Osteocyte (in vitro differentiated cells): Measurements from ENCODE around the gene KLK2. TPM values are rescaled to one million over a fixed set of nuclear protein-coding genes. Genes with fewer than 3 reads are reported as not detected.

Source experiments
- DNase-seq: peaks from one replicate; pipeline ENCODE4 v3.0.0; 2021; ENCODE audit warnings: mixed read lengths; ENCODE audit not compliant: unreplicated experiment; ENCODE audit errors: extremely low spot score
- H3K27ac Mint-ChIP-seq: one replicate; pipeline ENCODE4 v1.8.0; 2021; ENCODE audit warnings: mild to moderate bottlenecking, mixed read lengths; ENCODE audit not compliant: unreplicated experiment
- H3K27me3 Mint-ChIP-seq: one replicate; pipeline ENCODE4 v1.8.0; 2021; ENCODE audit warnings: mixed read lengths; ENCODE audit not compliant: unreplicated experiment
- H3K36me3 Mint-ChIP-seq: one replicate; pipeline ENCODE4 v1.8.0; 2021; ENCODE audit warnings: mixed read lengths; ENCODE audit not compliant: unreplicated experiment
- H3K4me1 Mint-ChIP-seq: one replicate; pipeline ENCODE4 v1.8.0; 2021; ENCODE audit warnings: mixed read lengths; ENCODE audit not compliant: unreplicated experiment
- H3K4me3 Mint-ChIP-seq: one replicate; pipeline ENCODE4 v1.8.0; 2021; ENCODE audit warnings: mild to moderate bottlenecking, moderate library complexity, mixed read lengths; ENCODE audit not compliant: unreplicated experiment
- H3K9me3 Mint-ChIP-seq: one replicate; pipeline ENCODE4 v1.8.0; 2021; ENCODE audit warnings: mixed read lengths; ENCODE audit not compliant: unreplicated experiment
- total RNA-seq: library from RNA; stranded (reverse); gene quantifications from 2 replicates; pipeline ENCODE4 v1.2.1, GENCODE V29; 2021
- TF ChIP-seq, protein P1 (sequence below): fragments of 200-600 bp; sonication (generic); IDR thresholded peaks from 2 replicates; pipeline ENCODE4 v1.5.0; 2021; ENCODE audit warnings: antibody characterized with exemption, mild to moderate bottlenecking, moderate library complexity

Gene KLK2
- total RNA-seq, 1 donor from 2014 or later, result not detected

- TF ChIP-seq, protein P1, sequence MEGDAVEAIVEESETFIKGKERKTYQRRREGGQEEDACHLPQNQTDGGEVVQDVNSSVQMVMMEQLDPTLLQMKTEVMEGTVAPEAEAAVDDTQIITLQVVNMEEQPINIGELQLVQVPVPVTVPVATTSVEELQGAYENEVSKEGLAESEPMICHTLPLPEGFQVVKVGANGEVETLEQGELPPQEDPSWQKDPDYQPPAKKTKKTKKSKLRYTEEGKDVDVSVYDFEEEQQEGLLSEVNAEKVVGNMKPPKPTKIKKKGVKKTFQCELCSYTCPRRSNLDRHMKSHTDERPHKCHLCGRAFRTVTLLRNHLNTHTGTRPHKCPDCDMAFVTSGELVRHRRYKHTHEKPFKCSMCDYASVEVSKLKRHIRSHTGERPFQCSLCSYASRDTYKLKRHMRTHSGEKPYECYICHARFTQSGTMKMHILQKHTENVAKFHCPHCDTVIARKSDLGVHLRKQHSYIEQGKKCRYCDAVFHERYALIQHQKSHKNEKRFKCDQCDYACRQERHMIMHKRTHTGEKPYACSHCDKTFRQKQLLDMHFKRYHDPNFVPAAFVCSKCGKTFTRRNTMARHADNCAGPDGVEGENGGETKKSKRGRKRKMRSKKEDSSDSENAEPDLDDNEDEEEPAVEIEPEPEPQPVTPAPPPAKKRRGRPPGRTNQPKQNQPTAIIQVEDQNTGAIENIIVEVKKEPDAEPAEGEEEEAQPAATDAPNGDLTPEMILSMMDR, result no peak
- DNase-seq, result no peak
- Mint-ChIP-seq H3K9me3 (no peaks in the 10 kb centered on the region), H3K36me3 (no peaks in the 10 kb centered on the region), H3K4me3 (no peak overlapping the region), H3K27ac (no peak overlapping the region), H3K27me3 (no peaks in the 10 kb centered on the region), H3K4me1 (no peaks in the 10 kb centered on the region)
Measured at GRCh38 chr19:50880241-50880640, 7.0 kb downstream of the KLK2 start.

GRCh38 chr19:50882188-50882587 lies 8.9 kb downstream of the KLK2 start:
- no peaks in the 10 kb centered on the region for H3K36me3 Mint-ChIP-seq
- H3K4me3 Mint-ChIP-seq, result no peak overlapping the region
- H3K27me3 Mint-ChIP-seq, result no peaks in the 10 kb centered on the region
- no peaks in the 10 kb centered on the region for H3K9me3 Mint-ChIP-seq
- TF ChIP-seq, protein P1, result no peak
- H3K27ac Mint-ChIP-seq, result no peak overlapping the region
- no peak for DNase-seq
- H3K4me1 Mint-ChIP-seq, result no peaks in the 10 kb centered on the region

GRCh38 chr19:50889638-50890037 lies 16.4 kb downstream of the KLK2 start:
- no peak overlapping the region for H3K27ac Mint-ChIP-seq
- no peak overlapping the region for H3K4me3 Mint-ChIP-seq
- TF ChIP-seq, protein P1, result no peak

DNA sequence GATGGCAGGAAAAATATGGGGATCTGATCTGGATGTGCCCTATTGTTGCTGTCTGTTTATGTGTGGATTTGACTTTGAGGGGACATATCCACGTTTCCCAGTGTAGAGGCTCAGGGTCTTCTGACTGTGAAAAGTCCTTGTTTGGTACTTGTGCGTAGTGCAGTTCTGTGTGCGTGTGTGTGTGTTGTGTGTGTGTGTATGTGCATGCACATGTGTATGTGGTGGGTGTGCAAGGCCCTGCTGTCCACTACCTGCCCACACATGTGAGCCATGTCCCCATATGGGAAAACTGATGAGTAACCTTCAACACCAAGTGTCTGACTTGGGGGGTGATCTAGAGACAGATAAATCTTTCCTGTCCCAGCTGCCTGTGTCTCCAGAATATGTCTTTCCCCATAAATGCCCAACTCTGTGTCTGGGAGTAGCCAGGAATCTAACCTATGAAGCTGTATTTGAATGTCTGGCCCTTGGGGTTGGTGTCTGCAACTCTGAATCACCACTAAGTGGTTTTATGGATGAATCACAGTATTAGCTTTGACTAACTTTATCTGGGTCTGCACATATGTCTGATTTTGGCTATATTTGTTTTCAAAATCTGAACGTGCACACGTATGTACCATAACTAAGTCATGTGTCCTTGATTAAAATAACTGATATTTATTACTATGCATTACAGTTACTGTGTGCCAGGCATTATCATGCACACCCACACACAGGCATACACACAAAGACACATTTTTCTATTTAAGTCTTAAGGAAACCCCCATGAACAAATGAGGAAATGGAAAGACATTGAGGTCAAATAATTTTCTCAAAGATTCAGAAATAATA lies 17.4 kb downstream of the KLK2 start:
- H3K9me3 Mint-ChIP-seq, result no peaks in the 10 kb centered on the region

More at GRCh38 chr19:50889638-50890037, 16.4 kb downstream of the KLK2 start:
- Mint-ChIP-seq H3K4me1 (no peaks in the 10 kb centered on the region), H3K9me3 (no peaks in the 10 kb centered on the region), H3K27me3 (no peaks in the 10 kb centered on the region), H3K36me3 (no peaks in the 10 kb centered on the region)
- DNase-seq, result no peak

DNA sequence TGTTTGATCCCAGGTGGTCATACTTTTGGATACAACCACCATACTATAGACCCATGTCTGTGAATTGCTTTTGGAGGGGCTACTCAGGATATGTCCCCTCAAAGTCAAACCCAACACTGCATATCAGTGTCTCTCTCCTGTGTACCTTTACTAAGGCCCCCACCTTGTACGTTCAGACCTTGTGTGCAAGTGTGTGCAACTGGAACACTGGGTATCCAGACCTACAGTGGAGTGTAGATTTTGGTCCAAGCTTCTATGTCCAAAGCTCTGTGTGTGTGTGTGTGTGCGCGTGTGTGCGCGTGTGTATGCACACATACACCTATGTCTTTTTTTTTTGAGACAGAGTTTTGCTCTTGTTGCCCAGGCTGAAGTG lies 18.0 kb downstream of the KLK2 start:
- H3K27me3 Mint-ChIP-seq, result no peaks in the 10 kb centered on the region
- no peak for DNase-seq
- H3K36me3 Mint-ChIP-seq, result no peaks in the 10 kb centered on the region
- TF ChIP-seq, protein P1, result no peak
- no peak overlapping the region for H3K27ac Mint-ChIP-seq
- no peaks in the 10 kb centered on the region for H3K4me1 Mint-ChIP-seq
- no peaks in the 10 kb centered on the region for H3K9me3 Mint-ChIP-seq
- H3K4me3 Mint-ChIP-seq, result no peak overlapping the region

More for the DNA sequence above, 17.4 kb downstream of the KLK2 start:
- H3K36me3 Mint-ChIP-seq, result no peaks in the 10 kb centered on the region
- TF ChIP-seq, protein P1, result no peak
- no peaks in the 10 kb centered on the region for H3K27me3 Mint-ChIP-seq
- no peak overlapping the region for H3K4me3 Mint-ChIP-seq
- no peak for DNase-seq
- H3K4me1 Mint-ChIP-seq, result no peaks in the 10 kb centered on the region
- H3K27ac Mint-ChIP-seq, result no peak overlapping the region
